ENCODE results near the gene CIDEA. TPM values are rescaled to one million over a fixed set of nuclear protein-coding genes. Genes with fewer than 3 reads are reported as not detected.
"Not testable (repeated sequence)": the region's sequence is repeated elsewhere in the genome, so short reads cannot be mapped to it uniquely, and the experiment has no call there.

CIDEA gene
- total RNA-seq = 1 to 10 TPM in 1 of 4 donors, under 1 TPM in 2, not detected in 1; 0.31 to 5.1 (median 0.59) TPM

- peaks cover 50% of the 10 kb centered on the region for H3K27me3 ChIP-seq
Observed at GRCh38 chr18:12254136-12254819, at the start of gene CIDEA. Gene CIDEA, plus strand, starts transcription at chr18:12254361. Its CDS starts 23 bp downstream, at chr18:12254384.

GRCh38 chr18:12208296-12209153 lies 45.6 kb upstream of the CIDEA start:
- WGBS, 2 donors (ENCODE audit: low coverage in 1 of 2) = 67 to 92% methylated on average over 1 to 2 of the region's 18 CpGs
- H3K9me3 ChIP-seq, H3K27ac ChIP-seq, H3K4me1 ChIP-seq, H3K4me3 ChIP-seq, H3K27me3 ChIP-seq, H3K36me3 ChIP-seq, ATAC-seq: not testable (repeated sequence)

More at GRCh38 chr18:12254136-12254819, at the start of gene CIDEA:
- Histone ChIP-seq H3K4me1 (peaks cover 0 to 23% (median 17%) of the 10 kb centered on the region in 3 donors), H3K27ac (no peak within 1 kb of the TSS), H3K36me3 (no peaks in the 10 kb centered on the region), H3K9me3 (no peaks in the 10 kb centered on the region), H3K4me3 (peak within 1 kb of the TSS; percentile 3 to 49)
- WGBS, 2 donors (ENCODE audit: low coverage in 1 of 2) = 0% methylated on average over 4 of the region's 69 CpGs; no CpG with 5 or more reads in 1 of the 2 donors
- peak; percentile 70 for ATAC-seq
- TF ChIP-seq CTCF (IDR thresholded peaks at IDR 0.05) (no peak), POLR2AphosphoS5 (IDR thresholded peaks at IDR 0.05) (no peak), EP300 (IDR thresholded peaks at IDR 0.05) (no peak), POLR2A (IDR thresholded peaks at IDR 0.05) (no peak)

- H3K27ac ChIP-seq, ATAC-seq, H3K4me3 ChIP-seq, H3K36me3 ChIP-seq, H3K27me3 ChIP-seq, H3K4me1 ChIP-seq, H3K9me3 ChIP-seq: not testable (repeated sequence)
- WGBS, 2 donors (ENCODE audit: low coverage in 1 of 2) = no CpG with 5 or more reads among the region's 1 CpG
Observed at GRCh38 chr18:12212308-12212707, 41.9 kb upstream of the CIDEA start.

- not testable (repeated sequence) for H3K27me3 ChIP-seq, H3K4me3 ChIP-seq, H3K36me3 ChIP-seq, H3K9me3 ChIP-seq, ATAC-seq, H3K4me1 ChIP-seq, H3K27ac ChIP-seq
- WGBS, 2 donors (ENCODE audit: low coverage in 1 of 2) = 50% methylated on average over 1 of the region's 1 CpG; no CpG with 5 or more reads in 1 of the 2 donors
Observed at GRCh38 chr18:12214296-12215005, 39.7 kb upstream of the CIDEA start.

- H3K27me3 ChIP-seq, H3K9me3 ChIP-seq, H3K4me3 ChIP-seq, H3K36me3 ChIP-seq, H3K4me1 ChIP-seq, H3K27ac ChIP-seq, ATAC-seq: not testable (repeated sequence)
- 82% methylated on average over 1 of the region's 4 CpGs; no CpG with 5 or more reads in 1 of the 2 donors for WGBS, 2 donors (ENCODE audit: low coverage in 1 of 2)
Observed at GRCh38 chr18:12216471-12216870, 37.7 kb upstream of the CIDEA start.

- H3K4me3 ChIP-seq, H3K36me3 ChIP-seq, H3K27ac ChIP-seq, H3K27me3 ChIP-seq, H3K9me3 ChIP-seq, H3K4me1 ChIP-seq, ATAC-seq: not testable (repeated sequence)
- WGBS, 2 donors (ENCODE audit: low coverage in 1 of 2) = 10 to 43% methylated on average over 1 of the region's 6 CpGs
Observed at GRCh38 chr18:12218603-12219002, 35.6 kb upstream of the CIDEA start.

- not testable (repeated sequence) for H3K27ac ChIP-seq, H3K36me3 ChIP-seq, H3K9me3 ChIP-seq, H3K27me3 ChIP-seq, H3K4me3 ChIP-seq, ATAC-seq, H3K4me1 ChIP-seq
- WGBS, 2 donors (ENCODE audit: low coverage in 1 of 2) = no CpG with 5 or more reads among the region's 2 CpGs
Observed at GRCh38 chr18:12222041-12222440, 32.1 kb upstream of the CIDEA start.

- 83 to 90% methylated on average over 1 of the region's 1 CpG for WGBS, 2 donors (ENCODE audit: low coverage in 1 of 2)
- H3K4me3 ChIP-seq, H3K9me3 ChIP-seq, ATAC-seq, H3K27me3 ChIP-seq, H3K36me3 ChIP-seq, H3K27ac ChIP-seq, H3K4me1 ChIP-seq: not testable (repeated sequence)
Observed at GRCh38 chr18:12223326-12223725, 30.8 kb upstream of the CIDEA start.

GRCh38 chr18:12226807-12227206 lies 27.4 kb upstream of the CIDEA start:
- WGBS, 2 donors (ENCODE audit: low coverage in 1 of 2) = no CpG with 5 or more reads among the region's 2 CpGs

GRCh38 chr18:12227399-12228186 lies 26.6 kb upstream of the CIDEA start:
- not testable (repeated sequence) for H3K27me3 ChIP-seq, ATAC-seq, H3K36me3 ChIP-seq, H3K27ac ChIP-seq, H3K4me1 ChIP-seq, H3K4me3 ChIP-seq, H3K9me3 ChIP-seq
- 20% methylated on average over 1 of the region's 27 CpGs; no CpG with 5 or more reads in 1 of the 2 donors for WGBS, 2 donors (ENCODE audit: low coverage in 1 of 2)

More at GRCh38 chr18:12226807-12227206, 27.4 kb upstream of the CIDEA start:
- not testable (repeated sequence) for H3K36me3 ChIP-seq, ATAC-seq, H3K27ac ChIP-seq, H3K4me1 ChIP-seq, H3K27me3 ChIP-seq, H3K9me3 ChIP-seq, H3K4me3 ChIP-seq

- not testable (repeated sequence) for H3K9me3 ChIP-seq, H3K4me1 ChIP-seq, H3K4me3 ChIP-seq, ATAC-seq, H3K27me3 ChIP-seq, H3K36me3 ChIP-seq, H3K27ac ChIP-seq
- 43% methylated on average over 1 of the region's 3 CpGs; no CpG with 5 or more reads in 1 of the 2 donors for WGBS, 2 donors (ENCODE audit: low coverage in 1 of 2)
Observed at GRCh38 chr18:12228308-12228707, 25.9 kb upstream of the CIDEA start.

Measured in gastroesophageal sphincter (tissue), 4 donors.